NB4 (cell line): Measurements from ENCODE around the gene LRP11.

Source experiments
- CTCF ChIP-seq: IDR thresholded peaks from one replicate; pipeline ENCODE4 v1.5.1; 2012; ENCODE audit warnings: low read depth, low read length
- POLR2A ChIP-seq: IDR thresholded peaks from 2 replicates; pipeline ENCODE4 v1.6.1; 2011; ENCODE audit warnings: mild to moderate bottlenecking; ENCODE audit not compliant: insufficient read length; ENCODE audit errors: extremely low read depth

GRCh38 chr6:149821492-149821891 is 42.7 kb downstream of the LRP11 start:
- TF ChIP-seq POLR2A (no peak), CTCF (no peak)
